ENCODE results near the gene SQOR. TPM values are rescaled to one million over a fixed set of nuclear protein-coding genes. Genes with fewer than 3 reads are reported as not detected.

The SQOR gene
- 10 to 100 TPM; 15.8 to 41.8 TPM for total RNA-seq

- 0 to 2% methylated on average over 2 to 53 of the region's 53 CpGs for WGBS, 2 donors
- Histone ChIP-seq H3K4me1 (peaks cover 29% of the 10 kb centered on the region), H3K4me3 (peak within 1 kb of the TSS; percentile 35 to 61), H3K9me3 (no peaks in the 10 kb centered on the region), H3K36me3 (replicated peaks in 1 of 2; ENCODE audit: insufficient read depth in 1 of 2, low read depth in 2 of 2) (no peaks in the 10 kb centered on the region), H3K27ac (peak within 1 kb of the TSS; percentile 91 to 99 (median 94)), H3K27me3 (no peaks in the 10 kb centered on the region)
- TF ChIP-seq CTCF (IDR thresholded peaks at IDR 0.05) (no peak), POLR2A (IDR thresholded peaks at IDR 0.05) (peak; percentile 93 to 95 (median 95))
- peak; percentile 94 to 96 (median 96) for DNase-seq
- peak; percentile 88 for ATAC-seq
- intact Hi-C loops (cut with DNase I): no loop called here
Observed at GRCh38 chr15:45634432-45635190, at the start of gene SQOR. SQOR (plus strand) TSS chr15:45635029; CDS start chr15:45658924, 23,895 bp downstream.

GRCh38 chr15:45585069-45585791 lies 49.6 kb upstream of the SQOR start:
- ATAC-seq: no peak
- intact Hi-C loops (cut with DNase I): no loop called here
- WGBS, 2 donors: 59 to 69% methylated on average over 4 to 7 of the region's 7 CpGs
- no peaks in the 10 kb centered on the region for H3K36me3 ChIP-seq (replicated peaks in 1 of 2; ENCODE audit: insufficient read depth in 1 of 2, low read depth in 2 of 2)
- TF ChIP-seq POLR2A (IDR thresholded peaks at IDR 0.05) (no peak), CTCF (IDR thresholded peaks at IDR 0.05) (no peak)
- no peak overlapping the region for H3K4me3 ChIP-seq
- no peaks in the 10 kb centered on the region for H3K27me3 ChIP-seq
- no peak for DNase-seq
- no peak overlapping the region for H3K27ac ChIP-seq
- peaks cover 31% of the 10 kb centered on the region for H3K4me1 ChIP-seq
- H3K9me3 ChIP-seq: no peaks in the 10 kb centered on the region

GRCh38 chr15:45586125-45586524 lies 48.7 kb upstream of the SQOR start:
- no peaks in the 10 kb centered on the region for H3K36me3 ChIP-seq (replicated peaks in 1 of 2; ENCODE audit: insufficient read depth in 1 of 2, low read depth in 2 of 2)
- DNase-seq (no peak), ATAC-seq (no peak)
- no peaks in the 10 kb centered on the region for H3K27me3 ChIP-seq
- H3K9me3 ChIP-seq: no peaks in the 10 kb centered on the region
- TF ChIP-seq CTCF (IDR thresholded peaks at IDR 0.05) (no peak), POLR2A (IDR thresholded peaks at IDR 0.05) (no peak)
- H3K4me3 ChIP-seq: no peak overlapping the region
- H3K4me1 ChIP-seq: peaks cover 36% of the 10 kb centered on the region
- H3K27ac ChIP-seq: peak overlapping the region; percentile 92 to 100 (median 96)
- WGBS, 2 donors: 56 to 57% methylated on average over 3 of the region's 3 CpGs
- intact Hi-C loops (cut with DNase I): no loop called here

- no peak for DNase-seq
- Histone ChIP-seq H3K27ac (peak overlapping the region; percentile 92 to 100 (median 96)), H3K9me3 (no peaks in the 10 kb centered on the region), H3K4me3 (peak overlapping the region; percentile 70 to 90), H3K27me3 (no peaks in the 10 kb centered on the region), H3K36me3 (replicated peaks in 1 of 2; ENCODE audit: insufficient read depth in 1 of 2, low read depth in 2 of 2) (no peaks in the 10 kb centered on the region), H3K4me1 (peaks cover 36% of the 10 kb centered on the region)
- WGBS, 2 donors: 1 to 3% methylated on average over 7 to 14 of the region's 14 CpGs
- peak; percentile 8 for ATAC-seq
- intact Hi-C loops (cut with DNase I): no loop called here
- no peak for TF ChIP-seq CTCF (IDR thresholded peaks at IDR 0.05)
- no peak for TF ChIP-seq POLR2A (IDR thresholded peaks at IDR 0.05)
Observed at GRCh38 chr15:45586601-45587094, 48.2 kb upstream of the SQOR start.

All from body of pancreas (tissue), 4 donors.